ENCODE data around the gene DDX52.
A peak's percentile ranks its signal among the peaks of the same experiment; 100 is the strongest.
"Not testable (repeated sequence)": the region's sequence is repeated elsewhere in the genome, so short reads cannot be mapped to it uniquely, and the experiment has no call there.

Gene DDX52

GRCh38 chr17:37651849-37652248 lies 8.6 kb upstream of the DDX52 start:
- DNase-seq (ENCODE audit: low read depth, low spot score): no peak

- DNase-seq (ENCODE audit: low read depth, low spot score): no peak
Observed at GRCh38 chr17:37650419-37651003, 7.3 kb upstream of the DDX52 start.

GRCh38 chr17:37648555-37648954 lies 5.3 kb upstream of the DDX52 start:
- no peak for DNase-seq (ENCODE audit: low read depth, low spot score)

GRCh38 chr17:37647856-37648255 lies 4.6 kb upstream of the DDX52 start:
- no peak for DNase-seq (ENCODE audit: low read depth, low spot score)

GRCh38 chr17:37643869-37644268 lies 623 bp upstream of the DDX52 start:
- no peak for DNase-seq (ENCODE audit: low read depth, low spot score)

- DNase-seq (ENCODE audit: low read depth, low spot score): no peak
Observed at GRCh38 chr17:37642681-37643080, 565 bp downstream of the DDX52 start.

- no peak for DNase-seq (ENCODE audit: low read depth, low spot score)
Observed at GRCh38 chr17:37640015-37640414, 3.2 kb downstream of the DDX52 start.

- no peak for DNase-seq (ENCODE audit: low read depth, low spot score)
Observed at GRCh38 chr17:37637956-37638355, 5.3 kb downstream of the DDX52 start.

- not testable (repeated sequence) for DNase-seq (ENCODE audit: low read depth, low spot score)
Observed at GRCh38 chr17:37616430-37616829, 26.8 kb downstream of the DDX52 start.

- no peak for DNase-seq (ENCODE audit: low read depth, low spot score)
Observed at GRCh38 chr17:37614823-37615222, 28.4 kb downstream of the DDX52 start.

GRCh38 chr17:37614391-37614790 lies 28.9 kb downstream of the DDX52 start:
- DNase-seq (ENCODE audit: low read depth, low spot score): no peak

- DNase-seq (ENCODE audit: low read depth, low spot score): no peak
Observed at GRCh38 chr17:37610971-37611370, 32.3 kb downstream of the DDX52 start.

GRCh38 chr17:37610041-37610420 lies 33.2 kb downstream of the DDX52 start:
- DNase-seq (ENCODE audit: low read depth, low spot score): not testable (repeated sequence)

- peak; percentile 91 for DNase-seq (ENCODE audit: low read depth, low spot score)
Observed at GRCh38 chr17:37609170-37610040, 33.8 kb downstream of the DDX52 start, which contains the start of gene SYNRG. SYNRG (minus strand) TSS chr17:37609418; CDS start chr17:37609355, 63 bp downstream.

- no peak for DNase-seq (ENCODE audit: low read depth, low spot score)
Observed at GRCh38 chr17:37608351-37609169, 34.7 kb downstream of the DDX52 start.

- no peak for DNase-seq (ENCODE audit: low read depth, low spot score)
Observed at GRCh38 chr17:37607637-37608331, 35.5 kb downstream of the DDX52 start.

GRCh38 chr17:37605813-37606505 lies 37.3 kb downstream of the DDX52 start:
- DNase-seq (ENCODE audit: low read depth, low spot score): no peak

GRCh38 chr17:37605081-37605480 lies 38.2 kb downstream of the DDX52 start:
- no peak for DNase-seq (ENCODE audit: low read depth, low spot score)

- no peak for DNase-seq (ENCODE audit: low read depth, low spot score)
Observed at GRCh38 chr17:37604556-37604955, 38.7 kb downstream of the DDX52 start.

GRCh38 chr17:37598145-37598544 lies 45.1 kb downstream of the DDX52 start:
- DNase-seq (ENCODE audit: low read depth, low spot score): no peak

- no peak for DNase-seq (ENCODE audit: low read depth, low spot score)
Observed at GRCh38 chr17:37592291-37592690, 51.0 kb downstream of the DDX52 start.
